ENCODE data around the gene TDRD3. TPM values are rescaled to one million over a fixed set of nuclear protein-coding genes. Genes with fewer than 3 reads are reported as not detected.

The TDRD3 gene
- polyA plus RNA-seq, 1 experiment = 10.8 TPM

GRCh38 chr13:60379837-60380565 lies 17.0 kb upstream of the TDRD3 start:
- ChIA-PET POLR2A (interaction anchor here (0.8 kb wide), 1 partner anchor 17 kb away, joined by 3 read pairs; the partner anchor contains the start of gene TDRD3), CTCF (interaction anchor here (0.6 to 3.2 kb wide), 3 partner anchors 11 to 131 kb away, joined by 3 to 11 read pairs (median 4); no protein-coding TSS in a partner anchor)
- Histone ChIP-seq H3K27ac (ENCODE audit: low read depth, low read length) (no peak overlapping the region), H3K9me3 (ENCODE audit: control insufficient read depth, insufficient read depth, low read length) (no peaks in the 10 kb centered on the region), H3K27me3 (ENCODE audit: control insufficient read depth, insufficient read depth, low read length) (no peaks in the 10 kb centered on the region), H3K4me3 (ENCODE audit: low read depth, low read length) (no peak overlapping the region)
- TF ChIP-seq, protein P1, sequence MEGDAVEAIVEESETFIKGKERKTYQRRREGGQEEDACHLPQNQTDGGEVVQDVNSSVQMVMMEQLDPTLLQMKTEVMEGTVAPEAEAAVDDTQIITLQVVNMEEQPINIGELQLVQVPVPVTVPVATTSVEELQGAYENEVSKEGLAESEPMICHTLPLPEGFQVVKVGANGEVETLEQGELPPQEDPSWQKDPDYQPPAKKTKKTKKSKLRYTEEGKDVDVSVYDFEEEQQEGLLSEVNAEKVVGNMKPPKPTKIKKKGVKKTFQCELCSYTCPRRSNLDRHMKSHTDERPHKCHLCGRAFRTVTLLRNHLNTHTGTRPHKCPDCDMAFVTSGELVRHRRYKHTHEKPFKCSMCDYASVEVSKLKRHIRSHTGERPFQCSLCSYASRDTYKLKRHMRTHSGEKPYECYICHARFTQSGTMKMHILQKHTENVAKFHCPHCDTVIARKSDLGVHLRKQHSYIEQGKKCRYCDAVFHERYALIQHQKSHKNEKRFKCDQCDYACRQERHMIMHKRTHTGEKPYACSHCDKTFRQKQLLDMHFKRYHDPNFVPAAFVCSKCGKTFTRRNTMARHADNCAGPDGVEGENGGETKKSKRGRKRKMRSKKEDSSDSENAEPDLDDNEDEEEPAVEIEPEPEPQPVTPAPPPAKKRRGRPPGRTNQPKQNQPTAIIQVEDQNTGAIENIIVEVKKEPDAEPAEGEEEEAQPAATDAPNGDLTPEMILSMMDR (IDR thresholded peaks at IDR 0.05; ENCODE audit: low read depth, low read length) = 0 out of 2 replicates have a peak, but pooled peaks have one; percentile 21
- DNase-seq (ENCODE audit: low read depth, low spot score) = no peak

GRCh38 chr13:60384911-60385310 lies 12.1 kb upstream of the TDRD3 start:
- DNase-seq (ENCODE audit: low read depth, low spot score) = no peak
- CTCF ChIA-PET = no interaction called here

GRCh38 chr13:60386250-60386649 lies 10.8 kb upstream of the TDRD3 start:
- CTCF ChIA-PET = no interaction called here
- Histone ChIP-seq H3K9me3 (ENCODE audit: control insufficient read depth, insufficient read depth, low read length) (no peaks in the 10 kb centered on the region), H3K27ac (ENCODE audit: low read depth, low read length) (no peak overlapping the region), H3K4me3 (ENCODE audit: low read depth, low read length) (no peak overlapping the region), H3K27me3 (ENCODE audit: control insufficient read depth, insufficient read depth, low read length) (no peaks in the 10 kb centered on the region)
- TF ChIP-seq, protein P1 (IDR thresholded peaks at IDR 0.05; ENCODE audit: low read depth, low read length) = no peak
- POLR2A ChIA-PET = no interaction called here
- no peak for DNase-seq (ENCODE audit: low read depth, low spot score)

More at GRCh38 chr13:60384911-60385310, 12.1 kb upstream of the TDRD3 start:
- POLR2A ChIA-PET = no interaction called here
- TF ChIP-seq, protein P1 (IDR thresholded peaks at IDR 0.05; ENCODE audit: low read depth, low read length) = no peak
- H3K27me3 ChIP-seq (ENCODE audit: control insufficient read depth, insufficient read depth, low read length) = no peaks in the 10 kb centered on the region
- no peak overlapping the region for H3K27ac ChIP-seq (ENCODE audit: low read depth, low read length)
- H3K9me3 ChIP-seq (ENCODE audit: control insufficient read depth, insufficient read depth, low read length) = no peaks in the 10 kb centered on the region
- no peak overlapping the region for H3K4me3 ChIP-seq (ENCODE audit: low read depth, low read length)

GRCh38 chr13:60392131-60392530 lies 4.9 kb upstream of the TDRD3 start:
- DNase-seq (ENCODE audit: low read depth, low spot score) = no peak
- CTCF ChIA-PET = interaction anchor here (0.6 to 1.1 kb wide), 3 partner anchors 22 to 761 kb away, joined by 3 to 7 read pairs (median 4); no protein-coding TSS in a partner anchor
- H3K4me3 ChIP-seq (ENCODE audit: low read depth, low read length) = no peak overlapping the region
- no peaks in the 10 kb centered on the region for H3K27me3 ChIP-seq (ENCODE audit: control insufficient read depth, insufficient read depth, low read length)
- peaks cover 2% of the 10 kb centered on the region; the same call in 1 of the 2 replicates for H3K9me3 ChIP-seq (ENCODE audit: control insufficient read depth, insufficient read depth, low read length)
- POLR2A ChIA-PET = no interaction called here
- no peak overlapping the region for H3K27ac ChIP-seq (ENCODE audit: low read depth, low read length)
- TF ChIP-seq, protein P1 (IDR thresholded peaks at IDR 0.05; ENCODE audit: low read depth, low read length) = no peak
